Fibroblast of mammary gland (primary cell): ENCODE results near the gene PLN.
A peak's percentile ranks its signal among the peaks of the same experiment; 100 is the strongest.

ENCODE experiments used
- DNase-seq: peaks from one replicate; pipeline ENCODE4 v3.0.0-alpha.2; 2010; ENCODE audit warnings: low read depth
- H3K4me3 ChIP-seq: 2 replicates; pipeline ENCODE4 v1.5.1; 2011; ENCODE audit warnings: low read depth, mild to moderate bottlenecking, low read length, moderate library complexity; ENCODE audit not compliant: control insufficient read depth
- TF ChIP-seq, protein P1 (sequence below): conservative IDR thresholded peaks from 2 replicates; pipeline ENCODE4 v1.5.1; 2011; ENCODE audit warnings: low read depth, low read length, inconsistent platforms; ENCODE audit not compliant: control insufficient read depth, insufficient read depth

PLN gene

DNA sequence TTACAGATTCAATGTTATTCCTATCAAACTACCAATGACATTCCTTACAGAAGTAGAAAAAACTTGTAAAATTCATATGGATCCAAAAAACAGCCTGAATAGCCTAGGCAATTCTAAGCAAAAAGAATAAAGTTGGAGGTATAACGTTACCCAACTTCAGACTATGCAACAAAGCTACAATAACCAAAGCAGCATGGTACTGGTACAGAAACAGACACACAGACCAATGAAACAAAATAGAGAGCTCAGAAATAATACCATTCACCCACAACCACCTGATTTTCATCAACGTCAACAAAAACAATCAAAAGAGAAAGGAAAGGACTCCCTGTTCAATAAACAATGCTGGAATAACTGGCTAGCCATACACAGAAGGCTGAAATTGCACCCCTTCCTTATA is 17.2 kb upstream of the PLN start:
- no peak overlapping the region for H3K4me3 ChIP-seq
- TF ChIP-seq, protein P1, sequence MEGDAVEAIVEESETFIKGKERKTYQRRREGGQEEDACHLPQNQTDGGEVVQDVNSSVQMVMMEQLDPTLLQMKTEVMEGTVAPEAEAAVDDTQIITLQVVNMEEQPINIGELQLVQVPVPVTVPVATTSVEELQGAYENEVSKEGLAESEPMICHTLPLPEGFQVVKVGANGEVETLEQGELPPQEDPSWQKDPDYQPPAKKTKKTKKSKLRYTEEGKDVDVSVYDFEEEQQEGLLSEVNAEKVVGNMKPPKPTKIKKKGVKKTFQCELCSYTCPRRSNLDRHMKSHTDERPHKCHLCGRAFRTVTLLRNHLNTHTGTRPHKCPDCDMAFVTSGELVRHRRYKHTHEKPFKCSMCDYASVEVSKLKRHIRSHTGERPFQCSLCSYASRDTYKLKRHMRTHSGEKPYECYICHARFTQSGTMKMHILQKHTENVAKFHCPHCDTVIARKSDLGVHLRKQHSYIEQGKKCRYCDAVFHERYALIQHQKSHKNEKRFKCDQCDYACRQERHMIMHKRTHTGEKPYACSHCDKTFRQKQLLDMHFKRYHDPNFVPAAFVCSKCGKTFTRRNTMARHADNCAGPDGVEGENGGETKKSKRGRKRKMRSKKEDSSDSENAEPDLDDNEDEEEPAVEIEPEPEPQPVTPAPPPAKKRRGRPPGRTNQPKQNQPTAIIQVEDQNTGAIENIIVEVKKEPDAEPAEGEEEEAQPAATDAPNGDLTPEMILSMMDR, result no peak
- no peak for DNase-seq

DNA sequence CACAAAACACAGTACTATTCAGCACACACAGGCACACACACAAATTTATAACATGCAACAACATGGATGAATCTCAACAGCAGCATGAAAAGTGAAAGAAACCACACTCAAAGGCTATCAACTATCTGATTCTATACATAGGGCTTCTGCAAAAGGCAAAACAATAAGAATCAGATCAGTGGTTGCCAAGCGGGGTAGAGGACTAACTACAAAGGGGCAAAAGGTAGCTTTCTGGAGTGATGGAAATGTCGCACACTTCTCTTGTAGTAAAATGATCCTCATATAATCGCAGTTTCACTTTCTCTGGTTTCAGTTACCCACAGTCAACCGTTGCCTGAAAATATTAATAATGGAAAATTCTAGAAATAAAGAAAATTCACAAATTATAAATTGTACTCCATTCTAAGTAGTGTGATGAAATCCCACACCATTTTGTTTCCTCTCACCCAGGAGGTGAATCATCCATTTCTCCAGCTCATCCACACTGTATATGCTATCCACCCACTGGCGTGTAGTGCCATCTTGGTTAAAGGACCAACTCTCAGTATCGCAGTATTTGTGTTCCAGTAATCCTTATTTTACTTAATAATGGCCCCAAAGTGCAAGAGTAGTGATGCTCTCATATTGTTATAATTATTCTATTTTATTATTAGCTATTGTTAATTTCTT is 12.8 kb upstream of the PLN start:
- DNase-seq, result peak; percentile 22
- H3K4me3 ChIP-seq, result no peak overlapping the region
- TF ChIP-seq, protein P1, result no peak

DNA sequence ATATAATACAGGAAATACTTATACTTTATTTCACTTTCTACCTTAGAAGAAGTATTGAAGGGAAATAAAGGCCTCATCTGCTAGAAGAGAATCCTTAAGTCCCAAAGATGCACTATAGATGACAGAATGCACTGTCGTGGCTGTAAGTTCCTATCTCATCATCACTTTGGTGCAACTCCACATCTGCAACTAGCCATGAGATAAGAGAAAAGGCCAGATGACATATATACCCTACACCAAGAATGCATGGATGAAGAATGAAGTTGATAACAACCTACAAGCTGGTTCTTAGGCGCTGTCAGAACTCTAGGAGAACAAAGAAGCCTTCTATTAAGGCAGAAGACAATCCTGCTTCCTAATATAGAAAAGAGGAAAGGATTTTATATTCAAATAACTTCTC is 11.6 kb upstream of the PLN start:
- no peak for DNase-seq
- TF ChIP-seq, protein P1, result no peak
- no peak overlapping the region for H3K4me3 ChIP-seq

DNA sequence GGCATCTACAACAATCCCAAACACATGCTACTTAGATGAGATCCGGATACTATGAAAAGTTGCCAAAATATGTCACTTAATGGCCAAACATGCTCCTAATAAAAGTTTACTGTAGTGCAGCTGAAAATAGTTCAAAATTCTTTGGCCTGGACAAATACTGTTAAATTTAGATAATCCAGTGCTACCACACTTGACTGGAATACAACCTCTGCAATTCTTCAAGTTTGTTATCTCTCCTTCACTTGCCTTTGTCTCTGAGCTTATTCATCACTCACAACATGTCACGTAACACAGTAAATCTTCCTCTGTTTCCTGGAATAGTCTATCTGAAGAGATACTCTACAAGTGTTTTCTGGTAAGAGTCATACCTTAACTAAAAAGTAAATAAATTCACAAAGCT is 10.5 kb upstream of the PLN start:
- TF ChIP-seq, protein P1, result no peak
- DNase-seq, result no peak
- no peak overlapping the region for H3K4me3 ChIP-seq

DNA sequence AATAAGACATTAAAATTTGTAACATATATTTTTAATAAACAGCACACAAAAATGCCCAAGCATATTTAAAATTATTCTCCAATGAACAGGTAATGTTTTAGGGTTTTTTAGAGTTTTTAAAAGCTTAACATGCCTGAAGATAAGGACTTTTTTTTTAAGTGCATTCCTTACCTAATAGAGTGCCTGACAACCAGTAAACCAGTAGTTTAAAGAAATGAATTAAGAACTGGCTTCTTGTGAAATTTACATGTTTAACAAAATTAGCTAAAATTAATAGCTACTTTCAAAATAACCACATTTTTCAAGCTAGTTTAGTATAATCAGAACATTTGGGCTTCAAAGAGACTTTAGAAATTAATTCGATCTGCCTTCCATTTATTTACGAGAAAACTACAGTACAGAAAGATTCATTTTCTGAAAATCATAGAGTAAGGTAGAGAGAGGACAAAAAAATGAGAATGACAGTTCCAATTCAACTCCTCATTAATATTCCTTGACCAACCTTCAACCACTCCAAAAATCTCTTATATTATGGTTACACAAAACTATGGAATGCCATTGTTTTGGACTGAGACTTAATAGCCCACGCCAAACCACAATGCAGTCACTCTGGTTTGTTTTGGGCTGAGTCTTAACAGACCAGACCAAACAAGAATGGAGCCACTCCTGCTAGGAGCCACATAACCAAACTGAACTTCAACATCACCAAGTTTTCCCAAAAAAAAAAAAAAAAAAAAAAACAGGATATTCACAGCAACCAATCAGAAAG is 5.7 kb upstream of the PLN start:
- peak; percentile 63 for DNase-seq

DNA sequence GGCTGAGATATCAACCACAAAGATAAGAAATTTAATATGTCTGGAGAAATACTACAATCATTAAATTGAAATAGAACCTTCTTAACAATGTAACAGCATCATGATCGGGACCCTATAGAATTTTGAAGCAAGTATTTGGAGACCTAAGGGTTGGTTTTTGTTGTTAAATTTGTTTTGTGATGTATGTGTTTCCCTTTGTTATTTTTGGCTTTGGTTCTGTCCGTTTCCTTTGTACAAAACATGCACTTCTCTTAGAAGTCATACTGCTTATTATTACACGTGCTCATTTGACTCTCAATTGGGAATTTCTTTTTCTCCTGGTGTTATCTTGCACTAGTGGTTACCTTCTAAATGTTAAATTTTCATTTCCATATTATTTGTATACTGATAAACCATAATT is 4.0 kb upstream of the PLN start:
- no peak overlapping the region for H3K4me3 ChIP-seq
- TF ChIP-seq, protein P1, result no peak
- DNase-seq, result no peak

More for the DNA sequence above, 5.7 kb upstream of the PLN start:
- H3K4me3 ChIP-seq, result no peak overlapping the region
- TF ChIP-seq, protein P1, result no peak
